H1 (cell line): ENCODE data around the gene BABAM1. TPM values are rescaled to one million over a fixed set of nuclear protein-coding genes. Genes with fewer than 3 reads are reported as not detected.

Source experiments
- CTCF ChIA-PET: fragments of 300-600 bp; sonication (Branson Sonifier 250); formaldehyde crosslinking; loops from one replicate; lab custom pipeline; 2021; ENCODE audit not compliant: partially characterized antibody; lab: Charles Lee
- POLR2A ChIA-PET: fragments of 300-600 bp; sonication (Branson Sonifier 250); formaldehyde crosslinking; loops from one replicate; lab custom pipeline; 2021; ENCODE audit warnings: inconsistent platforms; ENCODE audit not compliant: partially characterized antibody; lab: Charles Lee
- DNase-seq, 2 experiments: peaks; one replicate each; pipeline versions ENCODE4 v3.0.0 to v3.0.0-alpha.2; 2010 to 2022; ENCODE audit warnings: low spot score in 2 of 2, low read depth in 1 of 2, mixed read lengths in 1 of 2
- FAIRE-seq: peaks from 2 replicates; lab custom pipeline; 2011; peaks lifted over from hg19 to GRCh38; lab: Jason Lieb, UNC
- H2AFZ ChIP-seq: 2 replicates; pipeline ENCODE4 v1.8.1; 2012; ENCODE audit warnings: low read length, inconsistent platforms
- H2AK5ac ChIP-seq: 2 replicates; pipeline ENCODE4 v1.6.1; 2013; ENCODE audit warnings: low read depth, low read length
- H2BK120ac ChIP-seq: replicated peaks from 2 replicates; pipeline ENCODE3; 2013; ENCODE audit warnings: low read depth, low read length, inconsistent platforms
- H2BK12ac ChIP-seq: 2 replicates; pipeline ENCODE4 v1.6.1; 2013; ENCODE audit warnings: low read depth, low read length
- H2BK15ac ChIP-seq: 2 replicates; pipeline ENCODE4 v1.6.1; 2013; ENCODE audit warnings: low read length
- H2BK20ac ChIP-seq: 2 replicates; pipeline ENCODE4 v1.6.1; 2013; ENCODE audit warnings: low read length
- H2BK5ac ChIP-seq: 2 replicates; pipeline ENCODE4 v1.6.1; 2013; ENCODE audit warnings: low read depth, low read length
- H3K14ac ChIP-seq: 2 replicates; pipeline ENCODE4 v1.6.1; 2013; ENCODE audit warnings: inconsistent platforms; ENCODE audit not compliant: insufficient read length
- H3K18ac ChIP-seq: 2 replicates; pipeline ENCODE4 v1.6.1; 2013; ENCODE audit warnings: low read length; ENCODE audit errors: extremely low read depth
- H3K23ac ChIP-seq: 2 replicates; pipeline ENCODE4 v1.6.1; 2013; ENCODE audit warnings: inconsistent platforms; ENCODE audit not compliant: insufficient read length
- H3K23me2 ChIP-seq: 2 replicates; pipeline ENCODE4 v1.6.1; 2013; ENCODE audit warnings: low read depth, low read length
- H3K27ac ChIP-seq: 2 replicates; pipeline ENCODE4 v1.6.1; 2011; ENCODE audit warnings: low read depth, low read length, inconsistent platforms
- H3K27me3 ChIP-seq, 4 experiments: replicated peaks in 1 of 4; 1 replicate in 1 of 4; 2 replicates in 3 of 4; pipeline versions ENCODE4 v1.6.1 to v1.8.1; 2011 to 2013; ENCODE audit warnings: low read length in 3 of 4, mild to moderate bottlenecking in 3 of 4, inconsistent platforms in 2 of 4, mixed read lengths in 2 of 4, moderate library complexity in 1 of 4; ENCODE audit not compliant: control insufficient read depth in 3 of 4, insufficient read depth in 3 of 4; ENCODE audit errors: extremely low read depth in 1 of 4
- H3K36me3 ChIP-seq, 4 experiments: 2 replicates each; pipeline versions ENCODE4 v1.6.1 to v1.8.1; 2011 to 2013; ENCODE audit warnings: mild to moderate bottlenecking in 4 of 4, low read length in 3 of 4, moderate library complexity in 2 of 4, control low read depth in 1 of 4, inconsistent platforms in 1 of 4; ENCODE audit not compliant: insufficient read depth in 4 of 4, control insufficient read depth in 2 of 4
- H3K4ac ChIP-seq: replicated peaks from 2 replicates; pipeline ENCODE3; 2013; ENCODE audit warnings: low read length, low read depth, mixed read lengths, inconsistent platforms; ENCODE audit not compliant: insufficient read length
- H3K4me1 ChIP-seq, 4 experiments: replicated peaks in 1 of 4; 1 replicate in 1 of 4; 2 replicates in 3 of 4; pipeline versions ENCODE4 v1.6.1 to v1.8.1; 2011 to 2013; ENCODE audit warnings: low read length in 3 of 4, inconsistent platforms in 2 of 4, mixed read lengths in 1 of 4; ENCODE audit not compliant: insufficient read depth in 4 of 4, control insufficient read depth in 3 of 4
- H3K4me2 ChIP-seq, 2 experiments: 2 replicates each; pipeline versions ENCODE4 v1.6.1 to v1.8.1; 2011 to 2013; ENCODE audit warnings: low read depth in 2 of 2, low read length in 2 of 2, control low read depth in 1 of 2, inconsistent platforms in 1 of 2, mild to moderate bottlenecking in 1 of 2; ENCODE audit not compliant: insufficient read depth in 1 of 2
- H3K4me3 ChIP-seq, 4 experiments: fragments of 200-600, 300-600 bp in 1 of 4; sonication (generic), shearing (Covaris generic), sonication (Bioruptor Twin) in 1 of 4; 2 replicates each; pipeline versions ENCODE4 v1.5.1 to v1.8.1; 2011 to 2016; ENCODE audit warnings: low read length in 4 of 4, low read depth in 3 of 4, control low read depth in 2 of 4, inconsistent platforms in 2 of 4, mild to moderate bottlenecking in 2 of 4, mixed read lengths in 1 of 4, moderate library complexity in 1 of 4; ENCODE audit not compliant: insufficient read depth in 2 of 4; ENCODE audit errors: extremely low read depth in 1 of 4
- H3K56ac ChIP-seq: replicated peaks from 2 replicates; pipeline ENCODE3; 2013; ENCODE audit warnings: low read depth, mild to moderate bottlenecking, mixed read lengths, low read length, inconsistent platforms; ENCODE audit not compliant: insufficient read length
- H3K79me1 ChIP-seq: 2 replicates; pipeline ENCODE4 v1.6.1; 2013; ENCODE audit warnings: low read depth, low read length, control low read depth
- H3K79me2 ChIP-seq, 2 experiments: 2 replicates each; pipeline versions ENCODE4 v1.6.1 to v1.8.1; 2012 to 2013; ENCODE audit warnings: low read length in 2 of 2, mild to moderate bottlenecking in 2 of 2, inconsistent platforms in 1 of 2; ENCODE audit not compliant: insufficient read depth in 2 of 2, control insufficient read depth in 1 of 2
- H3K9ac ChIP-seq, 4 experiments: replicated peaks in 1 of 4; 1 replicate in 1 of 4; 2 replicates in 3 of 4; pipeline versions ENCODE4 v1.6.1 to v1.8.1; 2011 to 2013; ENCODE audit warnings: low read depth in 3 of 4, low read length in 3 of 4, control low read depth in 2 of 4, mild to moderate bottlenecking in 2 of 4, moderate library complexity in 2 of 4, inconsistent platforms in 1 of 4; ENCODE audit errors: extremely low read depth in 1 of 4
- H3K9me3 ChIP-seq, 2 experiments: 2 replicates each; pipeline versions ENCODE4 v1.6.1 to v1.8.1; 2012 to 2013; ENCODE audit warnings: mild to moderate bottlenecking in 2 of 2, moderate library complexity in 2 of 2, control low read depth in 1 of 2, inconsistent platforms in 1 of 2, low read depth in 1 of 2, low read length in 1 of 2, mixed read lengths in 1 of 2; ENCODE audit not compliant: insufficient read depth in 2 of 2
- H4K20me1 ChIP-seq, 2 experiments: replicated peaks in 1 of 2; 2 replicates each; pipeline versions ENCODE3 to v1.8.1; 2011 to 2013; ENCODE audit warnings: inconsistent platforms in 2 of 2, low read length in 2 of 2, mild to moderate bottlenecking in 1 of 2; ENCODE audit not compliant: insufficient read depth in 2 of 2, control insufficient read depth in 1 of 2
- H4K5ac ChIP-seq: 2 replicates; pipeline ENCODE4 v1.6.1; 2013; ENCODE audit warnings: low read length, low read depth, mixed read lengths, inconsistent platforms; ENCODE audit not compliant: insufficient read length
- H4K8ac ChIP-seq: 2 replicates; pipeline ENCODE4 v1.8.0; 2013; ENCODE audit warnings: mild to moderate bottlenecking, moderate library complexity, low read length, inconsistent platforms; ENCODE audit not compliant: insufficient read depth; ENCODE audit errors: extremely low read depth
- H4K91ac ChIP-seq: replicated peaks from 2 replicates; pipeline ENCODE3; 2013; ENCODE audit warnings: low read length, mixed read lengths, inconsistent platforms; ENCODE audit not compliant: insufficient read length
- CBX8 ChIP-seq: fragments of 300-800, 300-1000 bp; sonication (generic); IDR thresholded peaks from 2 replicates; pipeline ENCODE4 v1.7.1; 2016; ENCODE audit warnings: low read depth, low read length, borderline replicate concordance
- FOSL1 ChIP-seq: IDR thresholded peaks from 2 replicates; pipeline ENCODE4 v1.6.1; 2011; ENCODE audit warnings: mild to moderate bottlenecking, low read depth, low read length, moderate library complexity; ENCODE audit not compliant: insufficient read depth
- GTF2F1 ChIP-seq: IDR thresholded peaks from 2 replicates; pipeline ENCODE4 v1.6.1; 2012; ENCODE audit warnings: low read depth, low read length, improper control_type of control experiment, borderline replicate concordance
- JUND ChIP-seq: IDR thresholded peaks from 2 replicates; pipeline ENCODE4 v1.6.1; 2011; ENCODE audit warnings: mild to moderate bottlenecking, improper control_type of control experiment, low read length
- POLR2AphosphoS5 ChIP-seq: IDR thresholded peaks from 2 replicates; pipeline ENCODE4 v1.6.1; 2011; ENCODE audit warnings: low read depth, low read length
- RNF2 ChIP-seq: fragments of 200-900, 300-1000 bp; sonication (generic); IDR thresholded peaks from 2 replicates; pipeline ENCODE4 v1.7.1; 2016; ENCODE audit warnings: borderline replicate concordance, low read depth, mild to moderate bottlenecking, antibody characterized with exemption, low read length; ENCODE audit not compliant: poor library complexity, severe bottlenecking; ENCODE audit errors: missing control alignments
- SAP30 ChIP-seq: fragments of 300-600 bp; sonication (generic); IDR thresholded peaks from 2 replicates; pipeline ENCODE4 v1.7.1; 2012; ENCODE audit warnings: low read length, moderate library complexity, mild to moderate bottlenecking, inconsistent platforms; ENCODE audit not compliant: insufficient read depth, insufficient replicate concordance
- SIN3A ChIP-seq, 2 experiments: IDR thresholded peaks in 1 of 2; conservative IDR thresholded peaks in 1 of 2; 2 replicates each; pipeline ENCODE4 v1.6.1; 2011 to 2012; ENCODE audit warnings: low read length in 2 of 2, improper control_type of control experiment in 1 of 2, low read depth in 1 of 2, mild to moderate bottlenecking in 1 of 2
- SP2 ChIP-seq: IDR thresholded peaks from 2 replicates; pipeline ENCODE4 v1.6.1; 2012; ENCODE audit warnings: mild to moderate bottlenecking, low read length, inconsistent platforms
- SP4 ChIP-seq: IDR thresholded peaks from 2 replicates; pipeline ENCODE4 v1.6.1; 2012; ENCODE audit warnings: low read length, inconsistent platforms
- SRF ChIP-seq: IDR thresholded peaks from 2 replicates; pipeline ENCODE4 v1.6.1; 2011; ENCODE audit warnings: mild to moderate bottlenecking, low read depth, low read length, moderate library complexity
- TEAD4 ChIP-seq: IDR thresholded peaks from 2 replicates; pipeline ENCODE4 v1.6.1; 2012; ENCODE audit warnings: low read depth, low read length, inconsistent platforms, mixed read lengths
- WGBS, 2 experiments: shearing (Covaris generic) in 1 of 2; methylation state at CpG; one replicate each; pipeline versions ENCODE4 v1.1.6 to v1.1.7; 2013 to 2015; ENCODE audit warnings: low lambda C conversion rate in 2 of 2, mixed read lengths in 2 of 2, inconsistent platforms in 1 of 2, low coverage in 1 of 2, missing lambda C conversion rate in 1 of 2; ENCODE audit not compliant: insufficient replicate concordance in 2 of 2, insufficient coverage in 1 of 2, insufficient read length in 1 of 2; ENCODE audit errors: extremely low coverage in 1 of 2, missing lambda C conversion rate in 1 of 2; 5-methylcytosine and 5-hydroxymethylcytosine counted together
- polyA plus RNA-seq, 7 experiments: library from polyadenylated mRNA; depleted of rRNA in 3 of 7; stranded (reverse) in 5 of 7; unstranded in 2 of 7; fragments of >200 nt in 5 of 7; fragments of 200-250 nt in 2 of 7; gene quantifications; 1 replicate in 5 of 7; 2 replicates in 1 of 7; 4 replicates in 1 of 7; pipeline versions ENCODE4 v1.2.1 to v1.2.3, GENCODE V29; 2011 to 2013; ENCODE audit warnings: missing spikeins in 2 of 7, mixed read lengths in 2 of 7
- total RNA-seq: library from RNA; stranded (reverse); fragmentation: NEBNext Ultra II Directional; extraction: Animal tissue kit (Norgen Biotek cat#: 25700); gene quantifications from 2 replicates; pipeline ENCODE4 v1.2.1, GENCODE V29; 2021
- TF ChIP-seq, protein P1 (sequence below): IDR thresholded peaks from 2 replicates; pipeline ENCODE4 v1.6.1; 2012; ENCODE audit warnings: inconsistent platforms

BABAM1 gene
- total and polyA plus RNA-seq, 2 of the 8 experiments (the other 6 are each of a cell fraction or from before 2014, with no cell fraction given) = 127 to 133 TPM

DNA sequence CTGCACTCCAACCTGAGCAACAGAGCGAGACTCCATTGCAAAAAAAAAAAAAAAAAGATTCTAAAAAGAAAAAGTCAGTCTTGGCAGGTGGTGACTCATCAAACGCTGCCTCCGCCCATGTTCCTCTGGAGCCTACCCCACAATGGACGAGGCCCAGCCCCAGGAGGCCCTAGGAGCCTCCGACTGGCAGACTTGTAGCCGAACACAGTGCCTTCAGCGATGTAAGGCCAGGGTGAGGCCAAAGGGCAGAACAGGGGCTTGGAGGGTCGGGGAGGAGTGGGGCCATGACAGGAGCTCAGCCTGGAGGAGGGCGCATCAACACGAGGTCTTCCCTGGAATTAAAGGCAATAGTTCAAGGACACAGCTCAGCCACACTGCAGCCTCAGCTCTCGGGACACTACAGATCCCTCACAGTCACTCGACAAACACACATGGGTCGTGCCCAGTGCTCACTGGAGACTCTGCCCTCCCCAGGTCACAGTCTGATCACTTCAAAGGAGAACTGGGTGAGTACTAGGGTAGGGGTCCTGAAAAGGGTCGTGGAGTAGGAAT lies 47.0 kb upstream of the BABAM1 start:
- H3K4ac ChIP-seq = no peak overlapping the region
- TF ChIP-seq SP2 (no peak), SAP30 (no peak), TEAD4 (no peak), RNF2 (no peak), SIN3A (conservative IDR thresholded peaks at IDR 0.05 in 1 of 2, IDR thresholded peaks at IDR 0.05 in 1 of 2; ENCODE audit: low read depth in 1 of 2, low read length in 2 of 2) (no peak), SRF (no peak), JUND (no peak), SP4 (no peak), FOSL1 (no peak), POLR2AphosphoS5 (no peak), GTF2F1 (no peak), CBX8 (no peak)
- TF ChIP-seq, protein P1, sequence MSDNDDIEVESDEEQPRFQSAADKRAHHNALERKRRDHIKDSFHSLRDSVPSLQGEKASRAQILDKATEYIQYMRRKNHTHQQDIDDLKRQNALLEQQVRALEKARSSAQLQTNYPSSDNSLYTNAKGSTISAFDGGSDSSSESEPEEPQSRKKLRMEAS = no peak

More for the DNA sequence above, 47.0 kb upstream of the BABAM1 start:
- FAIRE-seq (no peak), DNase-seq (no peak)
- H3K79me1 ChIP-seq = peaks cover 4% of the 10 kb centered on the region; the same call in 1 of the 2 replicates
- H3K36me3 ChIP-seq = peaks cover 2 to 6% (median 4%) of the 10 kb centered on the region in 4 experiments; a peak in 5 of 8 replicates
- H2AK5ac ChIP-seq = no peak overlapping the region
- H3K23me2 ChIP-seq = peaks cover 2% of the 10 kb centered on the region
- no peaks in the 10 kb centered on the region; a peak in 1 of 4 replicates for H3K79me2 ChIP-seq
- H3K14ac ChIP-seq = no peak overlapping the region
- no peak overlapping the region for H2BK120ac ChIP-seq
- no peak overlapping the region for H2BK5ac ChIP-seq
- H4K5ac ChIP-seq = no peak overlapping the region
- no peak overlapping the region for H3K4me3 ChIP-seq
- no peak overlapping the region for H3K9ac ChIP-seq
- no peak overlapping the region for H3K18ac ChIP-seq
- no peak overlapping the region for H2BK12ac ChIP-seq
- no peaks in the 10 kb centered on the region for H3K9me3 ChIP-seq
- 89% methylated on average over 12 of the region's 14 CpGs; no CpG with 5 or more reads in 1 of the 2 experiments for WGBS, 2 experiments
- H3K23ac ChIP-seq = no peak overlapping the region
- no peak overlapping the region for H3K27ac ChIP-seq
- H2BK15ac ChIP-seq = no peak overlapping the region
- no peak overlapping the region for H4K8ac ChIP-seq
- ChIA-PET POLR2A (interaction anchor here (0.6 to 2.0 kb wide), 6 partner anchors 9 to 86 kb away, joined by 3 to 8 read pairs (median 3); no protein-coding TSS in a partner anchor), CTCF (interaction anchor here (0.6 to 1.3 kb wide), 2 partner anchors 12 to 42 kb away, joined by 3 read pairs; no protein-coding TSS in a partner anchor)
- no peak overlapping the region for H2BK20ac ChIP-seq
- H3K4me1 ChIP-seq = peaks cover 0 to 3% (median 2%) of the 10 kb centered on the region in 4 experiments; a peak in 3 of 7 replicates
- no peaks in the 10 kb centered on the region for H4K20me1 ChIP-seq
- no peak overlapping the region for H3K56ac ChIP-seq
- no peak overlapping the region for H3K4me2 ChIP-seq
- no peak overlapping the region for H4K91ac ChIP-seq
- no peaks in the 10 kb centered on the region for H3K27me3 ChIP-seq
- no peak overlapping the region for H2AFZ ChIP-seq
